GM21526 (cell line): ENCODE measurements around the gene CYB5R3.
"Not testable (repeated sequence)": the region's sequence is repeated elsewhere in the genome, so short reads cannot be mapped to it uniquely, and the experiment has no call there.

Source experiments
- ATAC-seq: cut with Tn5 transposase; IDR thresholded peaks from one replicate; pipeline ENCODE4 v1.9.1; 2021; ENCODE audit warnings: moderate library complexity; ENCODE audit not compliant: unreplicated experiment, low FRiP score

CYB5R3 gene

GRCh38 chr22:42679691-42680090, 30.5 kb upstream of the CYB5R3 start:
- no peak for ATAC-seq

GRCh38 chr22:42678894-42679293, 29.7 kb upstream of the CYB5R3 start:
- ATAC-seq: no peak

GRCh38 chr22:42677936-42678335, 28.7 kb upstream of the CYB5R3 start:
- not testable (repeated sequence) for ATAC-seq

GRCh38 chr22:42676059-42676607, 26.9 kb upstream of the CYB5R3 start:
- no peak for ATAC-seq

GRCh38 chr22:42673898-42674401, 24.8 kb upstream of the CYB5R3 start:
- ATAC-seq: no peak

GRCh38 chr22:42673071-42673470, 23.9 kb upstream of the CYB5R3 start:
- not testable (repeated sequence) for ATAC-seq

GRCh38 chr22:42670921-42671709, 21.9 kb upstream of the CYB5R3 start:
- ATAC-seq: no peak

- ATAC-seq: no peak
Measured at GRCh38 chr22:42670046-42670445, 20.9 kb upstream of the CYB5R3 start.

- not testable (repeated sequence) for ATAC-seq
Measured at GRCh38 chr22:42666393-42666792, 17.2 kb upstream of the CYB5R3 start.

GRCh38 chr22:42664976-42665831, 16.0 kb upstream of the CYB5R3 start:
- ATAC-seq: no peak

GRCh38 chr22:42661985-42662831, 13.0 kb upstream of the CYB5R3 start:
- ATAC-seq: no peak

- ATAC-seq: no peak
Measured at GRCh38 chr22:42656578-42656977, 7.4 kb upstream of the CYB5R3 start.

- no peak for ATAC-seq
Measured at GRCh38 chr22:42655693-42656092, 6.5 kb upstream of the CYB5R3 start.

- no peak for ATAC-seq
Measured at GRCh38 chr22:42654436-42655073, 5.4 kb upstream of the CYB5R3 start.

GRCh38 chr22:42653999-42654398, 4.8 kb upstream of the CYB5R3 start:
- no peak for ATAC-seq

GRCh38 chr22:42651134-42651533, 1.9 kb upstream of the CYB5R3 start:
- no peak for ATAC-seq

GRCh38 chr22:42648368-42649245, 585 bp downstream of the CYB5R3 start:
- no peak for ATAC-seq

GRCh38 chr22:42648017-42648367, 1.2 kb downstream of the CYB5R3 start:
- no peak for ATAC-seq
